ENCODE data around the gene GJA8. TPM values are rescaled to one million over a fixed set of nuclear protein-coding genes. Genes with fewer than 3 reads are reported as not detected.

Gene GJA8
- total and polyA plus RNA-seq, 7 donors, result not detected

- Histone ChIP-seq H3K27ac (no peak overlapping the region), H3K27me3 (peaks cover 0 to 3% (median 0%) of the 10 kb centered on the region in 3 donors), H3K4me3 (no peak overlapping the region), H3K9me3 (no peaks in the 10 kb centered on the region), H3K4me1 (no peaks in the 10 kb centered on the region), H3K36me3 (no peaks in the 10 kb centered on the region)
- WGBS, 2 donors, result 48 to 74% methylated on average over 4 of the region's 4 CpGs
- TF ChIP-seq CTCF (IDR thresholded peaks at IDR 0.05) (no peak), EP300 (IDR thresholded peaks at IDR 0.05) (no peak), POLR2A (IDR thresholded peaks at IDR 0.05) (no peak), POLR2AphosphoS5 (IDR thresholded peaks at IDR 0.05) (no peak)
- intact Hi-C loops (cut with DNase I), result loop anchor here (5.0 kb wide), 1 partner anchor 398 kb away; no protein-coding TSS in a partner anchor
- DNase-seq, result no peak
Measured at GRCh38 chr1:147895123-147895522, 7.5 kb upstream of the GJA8 start.

GRCh38 chr1:147897029-147897752 lies 5.4 kb upstream of the GJA8 start:
- no peaks in the 10 kb centered on the region for H3K36me3 ChIP-seq
- H3K4me1 ChIP-seq, result no peaks in the 10 kb centered on the region
- no peak overlapping the region for H3K27ac ChIP-seq
- TF ChIP-seq POLR2AphosphoS5 (IDR thresholded peaks at IDR 0.05) (no peak), POLR2A (IDR thresholded peaks at IDR 0.05) (no peak), CTCF (IDR thresholded peaks at IDR 0.05) (no peak), EP300 (IDR thresholded peaks at IDR 0.05) (no peak)
- H3K4me3 ChIP-seq, result no peak overlapping the region
- no peaks in the 10 kb centered on the region for H3K27me3 ChIP-seq
- no peaks in the 10 kb centered on the region for H3K9me3 ChIP-seq
- no peak for DNase-seq
- intact Hi-C loops (cut with DNase I), result loop anchor here (5.0 kb wide), 1 partner anchor 400 kb away; no protein-coding TSS in a partner anchor
- 26 to 68% methylated on average over 8 of the region's 8 CpGs for WGBS, 2 donors

- DNase-seq, result no peak
- intact Hi-C loops (cut with DNase I), result loop anchor here (5.0 kb wide), 1 partner anchor 400 kb away; no protein-coding TSS in a partner anchor
- Histone ChIP-seq H3K27ac (no peak overlapping the region), H3K4me3 (no peak overlapping the region), H3K4me1 (no peaks in the 10 kb centered on the region), H3K36me3 (no peaks in the 10 kb centered on the region), H3K9me3 (no peaks in the 10 kb centered on the region), H3K27me3 (no peaks in the 10 kb centered on the region)
- no peak for TF ChIP-seq POLR2AphosphoS5 (IDR thresholded peaks at IDR 0.05)
- TF ChIP-seq CTCF (IDR thresholded peaks at IDR 0.05), result no peak
- no peak for TF ChIP-seq EP300 (IDR thresholded peaks at IDR 0.05)
- no peak for TF ChIP-seq POLR2A (IDR thresholded peaks at IDR 0.05)
- 88 to 89% methylated on average over 4 of the region's 4 CpGs for WGBS, 2 donors
Measured at GRCh38 chr1:147897789-147898188, 4.8 kb upstream of the GJA8 start.

GRCh38 chr1:147904726-147905125 lies 2.1 kb downstream of the GJA8 start:
- Histone ChIP-seq H3K27me3 (no peaks in the 10 kb centered on the region), H3K9me3 (no peaks in the 10 kb centered on the region), H3K4me1 (no peaks in the 10 kb centered on the region), H3K36me3 (no peaks in the 10 kb centered on the region), H3K27ac (no peak overlapping the region), H3K4me3 (no peak overlapping the region)
- DNase-seq, result no peak
- WGBS, 2 donors, result 71 to 83% methylated on average over 3 of the region's 3 CpGs
- no peak for TF ChIP-seq EP300 (IDR thresholded peaks at IDR 0.05)
- TF ChIP-seq CTCF (IDR thresholded peaks at IDR 0.05), result no peak
- TF ChIP-seq POLR2AphosphoS5 (IDR thresholded peaks at IDR 0.05), result no peak
- TF ChIP-seq POLR2A (IDR thresholded peaks at IDR 0.05), result no peak
- intact Hi-C loops (cut with DNase I), result no loop called here
